ENCODE results near the gene RGS19. TPM values are rescaled to one million over a fixed set of nuclear protein-coding genes. Genes with fewer than 3 reads are reported as not detected.

The RGS19 gene
- total RNA-seq, 1 donor from 2014 or later, result 21.8 TPM

DNA sequence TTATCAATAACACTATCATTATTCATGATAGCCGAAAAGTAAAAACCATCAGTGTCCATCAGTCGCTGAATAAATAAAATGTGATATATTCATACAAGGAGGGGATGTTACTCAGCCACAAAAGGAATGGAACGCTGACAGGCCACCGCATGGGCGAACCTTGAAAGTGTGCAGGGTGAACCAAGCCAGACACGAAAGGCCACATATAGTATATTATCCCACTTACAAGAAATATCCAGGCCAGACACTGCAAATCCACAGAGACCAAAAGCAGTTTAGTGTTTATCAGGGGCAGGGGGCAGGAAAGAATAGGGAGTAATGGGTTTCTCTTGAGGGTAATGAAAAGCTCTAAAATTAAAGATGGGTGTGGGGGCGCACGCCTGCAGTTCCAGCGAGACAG, 35.5 kb downstream of the RGS19 start:
- no peak for DNase-seq (ENCODE audit: low read depth)
- TF ChIP-seq, protein P1, sequence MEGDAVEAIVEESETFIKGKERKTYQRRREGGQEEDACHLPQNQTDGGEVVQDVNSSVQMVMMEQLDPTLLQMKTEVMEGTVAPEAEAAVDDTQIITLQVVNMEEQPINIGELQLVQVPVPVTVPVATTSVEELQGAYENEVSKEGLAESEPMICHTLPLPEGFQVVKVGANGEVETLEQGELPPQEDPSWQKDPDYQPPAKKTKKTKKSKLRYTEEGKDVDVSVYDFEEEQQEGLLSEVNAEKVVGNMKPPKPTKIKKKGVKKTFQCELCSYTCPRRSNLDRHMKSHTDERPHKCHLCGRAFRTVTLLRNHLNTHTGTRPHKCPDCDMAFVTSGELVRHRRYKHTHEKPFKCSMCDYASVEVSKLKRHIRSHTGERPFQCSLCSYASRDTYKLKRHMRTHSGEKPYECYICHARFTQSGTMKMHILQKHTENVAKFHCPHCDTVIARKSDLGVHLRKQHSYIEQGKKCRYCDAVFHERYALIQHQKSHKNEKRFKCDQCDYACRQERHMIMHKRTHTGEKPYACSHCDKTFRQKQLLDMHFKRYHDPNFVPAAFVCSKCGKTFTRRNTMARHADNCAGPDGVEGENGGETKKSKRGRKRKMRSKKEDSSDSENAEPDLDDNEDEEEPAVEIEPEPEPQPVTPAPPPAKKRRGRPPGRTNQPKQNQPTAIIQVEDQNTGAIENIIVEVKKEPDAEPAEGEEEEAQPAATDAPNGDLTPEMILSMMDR (conservative IDR thresholded peaks at IDR 0.05; ENCODE audit: low read depth, low read length), result no peak
- H3K4me3 ChIP-seq (ENCODE audit: low read depth, low read length), result no peak overlapping the region

GRCh38 chr20:64042054-64042781, 37.1 kb downstream of the RGS19 start:
- TF ChIP-seq, protein P1 (conservative IDR thresholded peaks at IDR 0.05; ENCODE audit: low read depth, low read length), result no peak
- DNase-seq (ENCODE audit: low read depth), result no peak
- H3K4me3 ChIP-seq (ENCODE audit: low read depth, low read length), result peak overlapping the region; percentile 58

GRCh38 chr20:64041781-64042053, 37.6 kb downstream of the RGS19 start:
- H3K4me3 ChIP-seq (ENCODE audit: low read depth, low read length), result peak overlapping the region; percentile 58
- TF ChIP-seq, protein P1 (conservative IDR thresholded peaks at IDR 0.05; ENCODE audit: low read depth, low read length), result no peak
- no peak for DNase-seq (ENCODE audit: low read depth)

GRCh38 chr20:64041040-64041780, 38.1 kb downstream of the RGS19 start:
- TF ChIP-seq, protein P1 (conservative IDR thresholded peaks at IDR 0.05; ENCODE audit: low read depth, low read length), result no peak
- no peak overlapping the region for H3K4me3 ChIP-seq (ENCODE audit: low read depth, low read length)

DNA sequence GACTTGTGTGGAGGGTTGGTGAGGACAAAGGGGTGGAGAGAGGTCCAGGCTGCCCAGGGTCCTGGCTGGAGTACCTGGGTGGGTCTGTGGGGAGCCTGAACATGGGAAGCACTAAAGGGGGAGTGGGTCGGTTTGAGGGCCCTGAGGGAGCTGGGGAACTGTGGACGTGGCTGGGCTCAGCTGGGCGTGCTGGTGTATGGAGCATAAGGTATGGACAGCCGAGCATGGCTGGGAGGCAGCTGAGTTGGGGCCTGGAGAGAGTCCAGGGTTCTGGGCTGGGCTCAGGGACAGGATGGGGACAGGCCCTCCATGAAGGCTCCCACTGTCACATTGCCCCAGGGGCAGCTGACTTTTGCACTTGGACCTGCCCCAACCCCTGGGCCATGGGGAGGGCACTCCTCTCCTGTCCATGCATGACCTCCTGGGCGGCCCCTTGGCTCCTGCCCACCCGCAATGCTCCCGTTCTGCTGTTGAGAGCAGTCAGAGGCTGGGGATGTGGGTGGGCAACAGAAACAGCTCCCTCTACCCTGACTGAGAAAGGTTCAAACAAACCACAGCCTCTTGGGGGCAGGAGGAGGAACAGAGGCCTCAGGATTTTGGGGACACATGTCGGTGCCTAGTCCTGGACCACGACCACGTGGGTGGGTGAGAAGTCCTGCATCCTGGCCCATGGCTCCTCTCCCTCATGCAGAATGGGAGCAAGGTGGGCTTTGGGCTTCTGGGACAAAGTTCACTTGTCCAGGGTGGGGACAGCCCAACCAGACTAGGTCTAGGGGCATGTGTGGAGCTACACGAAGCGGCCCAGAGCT, 38.9 kb downstream of the RGS19 start:
- no peak overlapping the region for H3K4me3 ChIP-seq (ENCODE audit: low read depth, low read length)
- DNase-seq (ENCODE audit: low read depth), result no peak
- TF ChIP-seq, protein P1 (conservative IDR thresholded peaks at IDR 0.05; ENCODE audit: low read depth, low read length), result no peak

More at GRCh38 chr20:64041040-64041780, 38.1 kb downstream of the RGS19 start:
- no peak for DNase-seq (ENCODE audit: low read depth)

DNA sequence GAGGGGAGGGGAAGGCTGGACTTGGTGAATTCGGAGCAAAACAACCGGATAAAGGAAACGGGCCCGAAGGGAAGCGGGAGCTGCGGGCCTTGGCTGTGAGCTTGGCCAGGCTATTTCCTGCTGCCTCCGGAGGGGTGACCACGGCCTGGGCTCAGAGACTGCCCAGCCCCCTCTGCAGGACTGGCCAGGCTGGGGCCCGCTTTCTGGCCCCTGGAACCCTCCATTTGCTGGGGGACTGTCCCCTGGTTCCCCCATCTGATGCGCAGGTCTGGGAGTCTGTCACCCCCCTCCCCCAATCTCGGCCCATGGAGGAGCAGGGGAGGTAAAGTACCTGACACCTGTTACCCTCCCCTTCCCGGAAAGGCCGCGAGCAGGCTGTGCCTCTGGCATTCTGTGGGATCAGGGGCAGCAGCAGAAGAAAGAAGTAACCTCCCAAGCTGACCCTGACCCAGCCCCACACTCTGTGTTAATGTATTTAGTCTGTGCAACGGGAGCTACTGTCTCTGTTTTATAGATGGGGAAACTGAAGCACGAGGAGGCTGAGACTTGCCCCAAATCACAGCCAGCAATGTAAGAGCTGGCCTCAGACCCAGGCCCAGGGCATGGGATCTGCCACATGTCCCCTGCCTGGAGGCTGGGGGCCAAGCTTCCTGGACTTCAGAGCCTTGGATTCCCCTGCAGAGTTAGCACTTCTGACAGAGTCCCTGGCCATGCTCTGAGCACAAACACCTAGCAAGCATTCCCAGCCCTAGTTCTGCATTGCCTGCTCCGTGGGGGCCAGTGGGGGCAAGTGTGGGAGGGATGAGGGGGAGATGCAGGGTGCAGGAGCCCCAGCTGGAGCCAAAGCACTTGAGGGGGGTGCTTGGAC, 39.8 kb downstream of the RGS19 start:
- DNase-seq (ENCODE audit: low read depth), result no peak
- H3K4me3 ChIP-seq (ENCODE audit: low read depth, low read length), result peak overlapping the region; percentile 55
- TF ChIP-seq, protein P1 (conservative IDR thresholded peaks at IDR 0.05; ENCODE audit: low read depth, low read length), result no peak
